Stimulated activated CD8-positive, alpha-beta memory T cell treated with anti-CD3 and anti-CD28 coated beads, Interleukin-7, amount 100 ng/mL, for 48 hours (primary cell): ENCODE measurements around the gene SPRR5.

Experiments used
- DNase-seq, 2 donors: peaks; one replicate each; pipeline ENCODE4 v3.0.0-alpha.2; 2020; ENCODE audit warnings: low read depth in 1 of 2; ENCODE audit errors: extremely low read depth in 1 of 2

The SPRR5 gene

DNA sequence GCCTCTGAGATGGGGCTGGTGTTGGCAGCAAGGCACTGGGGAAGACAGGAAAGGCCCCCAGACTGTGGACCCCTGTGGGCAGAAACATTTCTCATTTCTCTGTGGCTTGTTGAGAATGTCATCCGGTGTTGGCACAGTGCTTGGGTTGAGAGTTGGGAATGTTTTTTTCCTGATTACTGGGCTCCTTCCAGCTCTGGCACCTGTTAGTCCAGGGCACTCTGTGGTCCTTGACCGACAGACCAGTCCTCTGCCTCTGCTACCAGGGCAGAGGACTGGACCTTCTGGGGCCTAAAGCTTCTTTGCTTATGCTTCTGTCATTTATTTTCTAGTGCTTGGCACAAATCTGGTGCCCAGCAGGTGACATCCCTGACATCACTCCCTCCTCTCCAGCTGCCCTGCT is 4.8 kb upstream of the SPRR5 start:
- no peak for DNase-seq

- DNase-seq: no peak
These were observed 758 bp upstream of the SPRR5 start for GRCh38 chr1:152946248-152946647.

GRCh38 chr1:152951711-152952110 is 4.7 kb downstream of the SPRR5 start:
- no peak for DNase-seq

DNA sequence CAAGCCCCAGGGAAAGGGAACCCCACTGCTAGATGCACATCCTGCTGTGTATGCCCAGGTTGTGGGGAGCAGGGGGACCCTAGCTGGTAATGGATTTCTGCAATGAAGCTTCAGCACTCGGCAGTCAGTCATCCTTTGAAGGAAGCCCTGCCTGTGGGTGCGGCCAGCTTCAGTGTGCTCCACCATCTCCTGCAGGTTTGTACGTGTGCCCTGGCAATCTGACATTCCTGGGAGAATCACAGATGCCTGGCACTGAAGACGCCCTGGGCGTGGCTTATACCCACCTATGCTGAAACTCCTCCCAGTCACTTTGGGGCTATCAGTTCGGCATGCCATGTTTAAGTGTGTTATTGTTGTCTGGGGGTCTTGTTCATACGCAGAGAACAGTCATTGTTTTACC is 6.8 kb downstream of the SPRR5 start:
- no peak for DNase-seq

GRCh38 chr1:152954436-152954835 is 7.4 kb downstream of the SPRR5 start:
- no peak for DNase-seq

GRCh38 chr1:152957561-152957960 is 10.6 kb downstream of the SPRR5 start:
- no peak for DNase-seq

DNA sequence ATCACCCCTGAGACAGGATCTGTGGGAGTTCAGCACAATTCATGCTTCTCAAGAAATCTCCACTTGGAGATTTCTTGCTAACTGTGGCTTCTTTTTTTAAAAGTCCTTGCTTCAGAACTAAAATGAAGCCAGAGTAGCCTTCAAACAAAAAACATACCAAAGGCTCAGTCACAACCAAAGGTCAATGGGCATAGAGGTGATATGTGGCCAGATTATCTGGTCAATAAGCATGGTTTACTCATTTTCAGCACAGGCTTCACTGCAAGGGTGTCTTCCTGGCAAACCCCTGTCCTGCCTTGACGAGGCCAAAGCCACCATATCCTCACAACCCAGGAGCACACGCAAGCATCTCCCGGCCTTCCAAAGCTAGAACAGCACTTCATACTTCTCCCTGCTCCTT is 12.3 kb downstream of the SPRR5 start:
- no peak for DNase-seq

GRCh38 chr1:152959801-152960451 is 12.9 kb downstream of the SPRR5 start:
- no peak for DNase-seq

DNA sequence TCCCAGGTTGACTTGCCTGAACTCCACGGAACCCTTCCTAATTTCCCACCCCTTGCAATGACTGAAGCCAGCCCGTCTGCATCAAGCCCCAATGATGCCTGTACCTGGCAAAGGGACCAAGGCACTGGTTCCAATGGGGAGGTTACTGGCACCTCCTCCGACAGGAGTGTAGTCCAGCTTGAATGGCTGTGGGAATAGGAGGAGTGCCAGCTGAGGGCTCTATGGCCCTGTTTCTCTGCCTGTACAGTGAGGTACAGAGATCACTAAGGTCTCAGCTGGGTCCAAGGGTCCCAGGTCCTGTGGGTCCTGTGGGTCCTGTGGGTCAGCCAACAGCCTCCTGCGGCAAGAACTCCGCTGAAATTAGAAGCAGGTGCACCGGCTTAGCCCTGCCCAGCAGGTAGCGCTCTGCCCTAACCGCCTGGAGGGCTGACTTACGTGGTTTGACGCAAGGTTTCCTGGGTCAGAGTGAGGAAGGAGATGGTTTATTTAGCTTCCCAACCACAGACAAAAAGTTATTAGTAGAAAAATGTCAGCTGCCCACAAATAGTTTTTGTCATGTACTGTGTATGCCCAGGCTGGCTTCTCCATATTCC is 13.5 kb downstream of the SPRR5 start:
- DNase-seq: no peak

DNA sequence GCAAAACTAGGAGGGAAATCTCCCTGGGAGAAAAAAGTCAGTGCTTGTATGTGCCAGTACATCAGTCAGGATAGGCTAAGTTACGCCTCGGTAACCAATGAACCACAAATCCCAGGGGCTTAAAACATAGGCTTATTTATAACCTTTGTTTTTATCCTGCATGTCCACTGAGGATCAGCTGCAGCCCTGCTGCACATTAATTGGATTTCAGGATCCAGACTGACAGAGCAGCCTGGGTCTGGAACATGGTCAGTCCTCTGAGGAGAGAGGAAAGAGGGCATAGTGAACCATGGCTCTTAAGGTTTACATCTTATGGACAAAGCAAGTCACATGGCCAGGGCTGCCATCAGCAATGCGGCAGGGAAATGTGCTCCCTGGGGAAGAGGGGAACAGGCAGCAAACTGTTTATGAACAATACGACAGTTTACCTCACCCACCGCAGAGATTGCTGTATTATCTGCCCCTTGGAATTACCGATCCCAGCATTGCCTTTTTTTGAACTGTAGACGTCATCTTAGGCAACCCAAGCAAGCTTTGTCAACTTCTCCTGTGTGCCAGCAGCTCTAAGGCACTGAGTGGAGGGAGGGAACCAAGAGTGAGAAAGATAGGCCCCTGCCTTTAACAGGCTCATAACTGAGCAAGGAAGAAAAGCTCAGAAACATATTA is 14.4 kb downstream of the SPRR5 start:
- DNase-seq: no peak

DNA sequence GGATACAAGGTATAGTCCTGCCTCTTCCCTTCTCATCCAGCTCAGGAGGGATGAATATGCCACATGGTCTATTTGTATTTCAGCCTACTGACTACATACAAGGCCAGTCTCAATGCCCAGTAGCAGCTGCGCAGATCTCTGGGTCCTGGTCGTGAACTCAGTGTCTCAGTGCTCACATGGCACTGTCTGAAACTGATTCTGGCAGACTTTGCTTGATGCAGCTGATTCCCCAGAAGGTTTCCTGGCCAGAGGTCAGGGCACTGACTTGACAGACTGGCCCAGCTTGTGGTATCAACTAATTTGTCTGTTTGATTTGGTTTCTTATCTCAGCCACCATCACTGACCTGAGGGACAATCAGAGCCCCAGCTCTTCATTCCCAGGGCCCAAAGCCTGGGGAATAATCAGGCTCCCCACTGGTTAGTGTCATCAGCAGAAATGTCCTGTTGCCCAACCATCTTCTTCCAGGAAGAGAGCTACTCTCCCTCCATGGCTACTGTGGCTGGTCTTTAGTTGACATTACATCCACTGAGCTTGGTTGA is 15.9 kb downstream of the SPRR5 start:
- DNase-seq: no peak

DNA sequence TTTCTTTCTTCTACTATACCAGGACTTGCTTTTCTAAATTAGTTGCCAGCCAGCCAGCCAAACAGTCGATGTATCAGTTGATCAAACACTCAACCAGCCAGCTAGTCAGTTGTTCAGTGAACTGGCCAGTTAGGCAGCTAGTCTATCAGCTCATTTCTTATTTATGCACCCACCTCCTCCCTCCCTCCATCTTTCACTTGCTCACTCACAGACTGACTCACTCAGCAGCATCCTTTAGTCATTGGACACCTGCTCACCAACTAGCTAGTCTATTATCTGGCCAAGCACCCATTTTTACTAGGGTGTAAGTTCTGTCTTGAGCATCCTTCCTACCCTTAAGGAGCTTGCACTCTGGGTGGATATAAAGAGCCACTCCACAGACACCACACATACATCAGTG is 17.5 kb downstream of the SPRR5 start:
- DNase-seq: no peak

DNA sequence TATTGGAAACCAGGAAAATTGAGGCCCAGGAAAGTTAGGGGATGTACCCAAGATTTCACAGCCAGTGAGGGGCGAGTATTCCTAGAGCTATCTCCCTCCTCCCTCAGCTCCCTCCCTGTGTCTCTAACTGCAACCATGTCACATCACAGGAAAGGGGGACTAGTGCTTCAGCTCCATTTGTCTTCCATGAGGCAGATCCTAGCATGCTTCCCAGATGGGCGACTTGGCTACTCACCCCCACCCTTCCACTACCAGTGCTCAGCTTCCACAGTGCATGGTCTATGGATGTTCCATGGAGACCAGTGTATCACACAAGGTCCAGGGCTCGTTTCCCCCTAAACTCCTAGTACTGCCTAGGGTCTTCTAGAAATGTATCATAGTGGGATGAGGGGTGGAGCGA is 18.8 kb downstream of the SPRR5 start:
- DNase-seq: no peak

- no peak for DNase-seq
These were observed 20.2 kb downstream of the SPRR5 start for GRCh38 chr1:152967201-152967600.

DNA sequence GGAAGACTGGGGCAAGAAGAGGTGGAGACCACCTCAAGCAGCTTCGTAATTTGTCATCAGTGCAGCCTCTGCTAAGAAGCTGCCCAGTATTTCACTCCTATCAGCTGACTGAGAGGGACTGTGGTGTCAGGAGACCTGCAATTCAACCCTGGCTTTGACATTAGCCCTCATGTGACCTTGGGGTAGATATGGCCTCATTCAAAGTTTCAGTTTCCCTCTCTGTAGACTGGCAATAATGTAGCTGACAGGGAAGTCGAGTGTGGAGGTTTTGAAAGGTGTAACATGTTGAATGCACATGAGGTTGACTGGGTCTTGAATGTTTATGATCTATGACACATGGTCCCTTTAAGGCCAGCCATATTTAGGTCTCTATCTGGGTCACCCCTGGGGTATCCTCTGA is 21.2 kb downstream of the SPRR5 start:
- no peak for DNase-seq

DNA sequence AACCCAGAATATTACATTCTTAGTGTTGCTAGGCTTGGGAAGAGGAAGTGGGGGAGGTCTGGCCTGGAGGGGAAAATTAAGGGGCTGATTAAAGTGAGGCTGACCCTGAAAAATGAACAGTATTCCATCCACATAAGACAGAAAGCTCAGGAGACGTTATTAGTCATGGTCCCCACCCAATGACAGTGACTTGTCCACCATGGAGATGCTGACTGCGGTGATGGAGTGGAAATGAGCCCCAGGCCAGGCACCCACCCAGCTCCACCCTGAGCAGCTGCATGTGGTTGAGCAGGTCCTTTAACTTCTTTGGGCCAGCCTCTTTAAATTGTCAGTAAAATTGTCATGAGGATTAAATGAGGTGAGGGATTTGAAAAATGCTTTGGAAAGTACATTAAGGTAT is 22.0 kb downstream of the SPRR5 start:
- no peak for DNase-seq

- no peak for DNase-seq
These were observed 23.5 kb downstream of the SPRR5 start, which contains the start of gene SPRR4 for GRCh38 chr1:152970495-152970894. Gene SPRR4, plus strand, starts transcription at chr1:152970648. Its CDS starts 1,243 bp downstream, at chr1:152971891.

- no peak for DNase-seq
These were observed 25.3 kb downstream of the SPRR5 start for GRCh38 chr1:152972196-152972886.

GRCh38 chr1:152976688-152977087 is 29.7 kb downstream of the SPRR5 start:
- DNase-seq: no peak

- no peak for DNase-seq
These were observed 30.6 kb downstream of the SPRR5 start for GRCh38 chr1:152977614-152978013.

GRCh38 chr1:152980676-152981075 is 33.7 kb downstream of the SPRR5 start:
- no peak for DNase-seq
